Fibroblast of lung (primary cell): ENCODE results near the gene ADAM10. TPM values are rescaled to one million over a fixed set of nuclear protein-coding genes. Genes with fewer than 3 reads are reported as not detected.
A peak's percentile ranks its signal among the peaks of the same experiment; 100 is the strongest.

Experiments used
- DNase-seq, 2 donors: peaks; one replicate each; pipeline versions ENCODE4 v3.0.0 to v3.0.0-alpha.2; 2010; ENCODE audit warnings: low read depth in 2 of 2
- H2AFZ ChIP-seq: 2 replicates; pipeline ENCODE4 v1.5.1; 2012; ENCODE audit warnings: low read length, control low read depth, inconsistent platforms
- H3K27ac ChIP-seq: 2 replicates; pipeline ENCODE4 v1.5.1; 2011; ENCODE audit warnings: low read length, control low read depth; ENCODE audit not compliant: insufficient read depth
- H3K27me3 ChIP-seq: 2 replicates; pipeline ENCODE4 v1.5.1; 2011; ENCODE audit warnings: mild to moderate bottlenecking, low read length; ENCODE audit not compliant: control insufficient read depth, insufficient read depth
- H3K36me3 ChIP-seq: 2 replicates; pipeline ENCODE4 v1.5.1; 2011; ENCODE audit warnings: low read length; ENCODE audit not compliant: control insufficient read depth, insufficient read depth
- H3K4me1 ChIP-seq: 2 replicates; pipeline ENCODE4 v1.5.1; 2011; ENCODE audit warnings: low read length; ENCODE audit not compliant: control insufficient read depth, insufficient read depth; ENCODE audit errors: extremely low read depth
- H3K4me2 ChIP-seq: 2 replicates; pipeline ENCODE4 v1.5.1; 2011; ENCODE audit warnings: low read length, control low read depth; ENCODE audit not compliant: insufficient read depth; ENCODE audit errors: extremely low read depth
- H3K4me3 ChIP-seq, 4 experiments: fragments of 200-600 bp in 1 of 4; sonication (generic) in 1 of 4; replicated peaks in 1 of 4; 2 replicates each; pipeline ENCODE4 v1.5.1; 2011 to 2016; ENCODE audit warnings: low read length in 4 of 4, low read depth in 3 of 4, mild to moderate bottlenecking in 3 of 4, control low read depth in 2 of 4, inconsistent platforms in 1 of 4, mixed read lengths in 1 of 4; ENCODE audit not compliant: insufficient read depth in 1 of 4; ENCODE audit errors: control extremely low read depth in 1 of 4
- H3K79me2 ChIP-seq: 2 replicates; pipeline ENCODE4 v1.5.1; 2012; ENCODE audit warnings: mild to moderate bottlenecking, low read length, inconsistent platforms; ENCODE audit not compliant: control insufficient read depth, insufficient read depth
- H3K9ac ChIP-seq: 2 replicates; pipeline ENCODE4 v1.5.1; 2011; ENCODE audit warnings: mild to moderate bottlenecking, low read length, control low read depth; ENCODE audit not compliant: insufficient read depth
- H3K9me3 ChIP-seq: 2 replicates; pipeline ENCODE4 v1.5.1; 2012; ENCODE audit warnings: low read depth, low read length; ENCODE audit not compliant: control insufficient read depth, insufficient read depth
- H4K20me1 ChIP-seq: 2 replicates; pipeline ENCODE4 v1.5.1; 2011; ENCODE audit warnings: low read length; ENCODE audit not compliant: control insufficient read depth, insufficient read depth; ENCODE audit errors: extremely low read depth
- CTCF ChIP-seq, 2 donors: IDR thresholded peaks in 1 of 2; conservative IDR thresholded peaks in 1 of 2; 1 replicate in 1 of 2; 2 replicates in 1 of 2; pipeline ENCODE4 v1.5.1; 2011 to 2012; ENCODE audit warnings: low read length in 2 of 2, control low read depth in 1 of 2, inconsistent platforms in 1 of 2, low read depth in 1 of 2, mild to moderate bottlenecking in 1 of 2
- EZH2 ChIP-seq: IDR thresholded peaks from 2 replicates; pipeline ENCODE4 v1.5.1; 2012; ENCODE audit warnings: low read length, control low read depth, mild to moderate bottlenecking; ENCODE audit errors: missing control alignments
- polyA plus RNA-seq, 2 donors: library from polyadenylated mRNA; depleted of rRNA in 1 of 2; stranded (reverse) in 1 of 2; unstranded in 1 of 2; fragments of >200 nt; gene quantifications; 2 replicates each; pipeline ENCODE4 v1.2.1, GENCODE V29; 2011 to 2012; ENCODE audit warnings: missing spikeins in 1 of 2
- total RNA-seq: library from RNA; depleted of rRNA; stranded (reverse); fragments of >200 nt; gene quantifications from 2 replicates; pipeline ENCODE4 v1.2.1, GENCODE V29; 2014

Gene ADAM10
- total and polyA plus RNA-seq, 2 donors (not counting 1 experiment from before 2014, with no cell fraction given) = 224 to 318 TPM

DNA sequence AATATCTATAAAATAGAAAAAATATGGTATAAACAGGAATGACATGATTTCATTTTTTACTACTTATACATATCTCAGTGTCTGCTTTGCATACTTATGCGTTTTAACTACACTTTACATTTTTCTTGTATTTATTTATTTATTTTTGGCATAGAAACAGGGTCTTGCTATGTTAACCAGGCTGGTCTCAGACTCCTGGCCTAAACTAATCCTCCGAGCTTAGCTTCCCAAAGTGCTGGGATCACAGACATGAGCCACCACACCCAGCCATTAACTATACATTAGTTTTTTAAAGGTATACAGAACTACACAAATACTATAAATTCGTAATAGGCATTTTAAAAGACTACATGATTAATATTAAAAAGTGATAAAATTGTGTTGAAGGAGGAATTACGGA lies 9.1 kb downstream of the ADAM10 start:
- Histone ChIP-seq H3K27ac (no peak overlapping the region), H3K79me2 (peaks cover 94% of the 10 kb centered on the region), H3K9me3 (no peaks in the 10 kb centered on the region), H3K27me3 (no peaks in the 10 kb centered on the region), H3K9ac (no peak overlapping the region), H4K20me1 (peaks cover 4% of the 10 kb centered on the region), H3K4me2 (no peak overlapping the region), H3K36me3 (no peaks in the 10 kb centered on the region), H2AFZ (no peak overlapping the region), H3K4me1 (peaks cover 9% of the 10 kb centered on the region), H3K4me3 (no peak overlapping the region)
- no peak for DNase-seq
- TF ChIP-seq CTCF (conservative IDR thresholded peaks at IDR 0.05 in 1 of 2, IDR thresholded peaks at IDR 0.05 in 1 of 2; ENCODE audit: low read depth in 1 of 2, low read length in 2 of 2) (no peak), EZH2 (no peak)

DNA sequence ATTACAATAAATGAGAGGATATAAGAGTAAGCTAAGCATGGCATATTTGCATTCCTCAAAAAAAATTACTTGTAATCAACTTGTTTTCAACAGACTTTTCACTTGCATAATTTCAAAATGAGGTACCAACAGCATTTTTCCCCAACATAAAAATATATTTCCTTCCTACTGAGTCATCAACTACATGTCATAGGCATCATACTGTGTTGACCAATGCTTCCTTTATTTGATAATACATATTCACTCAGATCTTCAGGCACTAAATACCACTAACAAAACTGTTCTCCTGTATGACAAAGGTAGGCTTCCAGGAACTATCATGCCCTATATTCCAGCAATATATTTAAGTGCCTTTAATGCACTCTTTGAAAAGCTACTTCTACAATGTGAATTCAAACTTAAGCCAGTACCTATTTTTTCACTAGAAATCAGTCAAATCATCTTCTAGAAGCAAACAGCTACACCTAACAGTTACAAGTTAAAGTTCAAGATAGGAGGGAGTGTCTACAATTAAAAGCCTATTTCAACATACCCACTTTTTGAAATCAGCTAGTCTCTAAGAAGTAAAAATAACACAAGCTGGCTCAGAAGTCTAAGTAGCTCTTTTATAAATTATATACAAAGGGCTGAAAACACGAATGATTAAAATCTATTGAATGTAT lies 11.3 kb downstream of the ADAM10 start:
- H3K27ac ChIP-seq = no peak overlapping the region
- H3K9me3 ChIP-seq = no peaks in the 10 kb centered on the region
- no peaks in the 10 kb centered on the region for H3K36me3 ChIP-seq
- H2AFZ ChIP-seq = no peak overlapping the region
- peaks cover 4% of the 10 kb centered on the region for H4K20me1 ChIP-seq
- no peak overlapping the region for H3K9ac ChIP-seq
- peak in 1 of 2 donors; percentile 45 for DNase-seq
- peaks cover 92% of the 10 kb centered on the region for H3K79me2 ChIP-seq
- H3K4me3 ChIP-seq = no peak overlapping the region
- peaks cover 9% of the 10 kb centered on the region for H3K4me1 ChIP-seq
- no peaks in the 10 kb centered on the region for H3K27me3 ChIP-seq
- H3K4me2 ChIP-seq = peak overlapping the region; percentile 48
- TF ChIP-seq EZH2 (no peak), CTCF (conservative IDR thresholded peaks at IDR 0.05 in 1 of 2, IDR thresholded peaks at IDR 0.05 in 1 of 2; ENCODE audit: low read depth in 1 of 2, low read length in 2 of 2) (no peak)

DNA sequence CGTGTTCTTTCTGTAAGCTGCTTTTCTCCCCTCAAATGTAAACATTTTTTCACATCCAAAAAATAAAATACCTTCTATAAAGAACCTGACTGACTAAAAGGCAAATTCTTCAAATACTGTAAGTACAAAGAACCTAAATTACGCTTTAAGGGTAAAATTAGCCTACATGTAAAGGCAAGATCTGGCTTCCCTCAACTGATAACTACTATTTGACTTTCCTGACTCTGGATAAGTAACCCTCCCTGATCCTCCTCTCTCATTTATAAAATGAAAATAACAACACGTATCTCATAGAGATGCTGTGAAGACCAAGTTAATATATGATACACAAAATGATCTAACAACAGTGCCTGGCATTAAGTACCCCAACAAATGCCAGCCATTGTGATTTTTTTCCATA lies 12.2 kb downstream of the ADAM10 start:
- Histone ChIP-seq H2AFZ (no peak overlapping the region), H3K4me3 (no peak overlapping the region), H4K20me1 (peaks cover 4% of the 10 kb centered on the region), H3K27me3 (no peaks in the 10 kb centered on the region), H3K9ac (no peak overlapping the region), H3K4me1 (peaks cover 6% of the 10 kb centered on the region), H3K9me3 (no peaks in the 10 kb centered on the region), H3K36me3 (no peaks in the 10 kb centered on the region), H3K79me2 (peaks cover 91% of the 10 kb centered on the region), H3K4me2 (no peak overlapping the region), H3K27ac (no peak overlapping the region)
- DNase-seq = no peak
- TF ChIP-seq CTCF (conservative IDR thresholded peaks at IDR 0.05 in 1 of 2, IDR thresholded peaks at IDR 0.05 in 1 of 2; ENCODE audit: low read depth in 1 of 2, low read length in 2 of 2) = no peak
- no peak for TF ChIP-seq EZH2
